Neural cell (in vitro differentiated cells): ENCODE results near the gene NT5DC4.

Experiments used
- POLR2AphosphoS5 ChIP-seq: IDR thresholded peaks from 2 replicates; pipeline ENCODE4 v1.6.1; 2012
- TF ChIP-seq, protein P1 (sequence below): fragments of 450-650 bp; IDR thresholded peaks from 2 replicates; pipeline ENCODE4 v1.5.1; 2014; ENCODE audit warnings: antibody characterized with exemption, mild to moderate bottlenecking, moderate library complexity; ENCODE audit not compliant: poor library complexity, severe bottlenecking
- TF ChIP-seq, protein P2 (sequence below): IDR thresholded peaks from 2 replicates; pipeline ENCODE4 v1.6.1; 2012; ENCODE audit warnings: borderline replicate concordance

DNA sequence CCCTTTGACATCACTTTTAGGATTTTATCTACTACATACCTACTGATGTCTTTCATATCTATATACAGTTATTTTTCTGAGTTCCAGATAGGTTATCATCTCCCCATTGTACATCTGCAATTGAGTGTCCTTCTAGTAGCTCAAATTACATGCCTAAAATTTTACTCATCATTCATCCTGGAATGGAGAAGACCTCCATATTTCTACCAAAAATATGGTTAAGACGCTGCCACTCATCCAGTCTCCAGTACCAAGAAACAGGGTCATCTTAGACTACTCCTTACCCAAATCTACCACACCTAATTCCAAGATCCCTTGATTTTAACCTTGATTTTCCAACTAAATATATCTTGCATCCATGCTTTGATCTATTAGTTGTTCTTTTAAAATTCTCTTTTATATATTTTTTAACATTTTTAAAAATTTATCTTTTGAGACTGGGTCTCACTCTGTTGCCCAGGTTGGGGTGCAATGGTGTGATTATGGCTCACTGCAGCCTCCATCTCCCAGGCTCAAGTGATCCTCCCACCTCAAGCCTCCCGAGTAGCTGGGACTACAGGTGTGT lies 52.2 kb downstream of the NT5DC4 start:
- TF ChIP-seq, protein P1, sequence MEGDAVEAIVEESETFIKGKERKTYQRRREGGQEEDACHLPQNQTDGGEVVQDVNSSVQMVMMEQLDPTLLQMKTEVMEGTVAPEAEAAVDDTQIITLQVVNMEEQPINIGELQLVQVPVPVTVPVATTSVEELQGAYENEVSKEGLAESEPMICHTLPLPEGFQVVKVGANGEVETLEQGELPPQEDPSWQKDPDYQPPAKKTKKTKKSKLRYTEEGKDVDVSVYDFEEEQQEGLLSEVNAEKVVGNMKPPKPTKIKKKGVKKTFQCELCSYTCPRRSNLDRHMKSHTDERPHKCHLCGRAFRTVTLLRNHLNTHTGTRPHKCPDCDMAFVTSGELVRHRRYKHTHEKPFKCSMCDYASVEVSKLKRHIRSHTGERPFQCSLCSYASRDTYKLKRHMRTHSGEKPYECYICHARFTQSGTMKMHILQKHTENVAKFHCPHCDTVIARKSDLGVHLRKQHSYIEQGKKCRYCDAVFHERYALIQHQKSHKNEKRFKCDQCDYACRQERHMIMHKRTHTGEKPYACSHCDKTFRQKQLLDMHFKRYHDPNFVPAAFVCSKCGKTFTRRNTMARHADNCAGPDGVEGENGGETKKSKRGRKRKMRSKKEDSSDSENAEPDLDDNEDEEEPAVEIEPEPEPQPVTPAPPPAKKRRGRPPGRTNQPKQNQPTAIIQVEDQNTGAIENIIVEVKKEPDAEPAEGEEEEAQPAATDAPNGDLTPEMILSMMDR = no peak
- TF ChIP-seq, protein P2, sequence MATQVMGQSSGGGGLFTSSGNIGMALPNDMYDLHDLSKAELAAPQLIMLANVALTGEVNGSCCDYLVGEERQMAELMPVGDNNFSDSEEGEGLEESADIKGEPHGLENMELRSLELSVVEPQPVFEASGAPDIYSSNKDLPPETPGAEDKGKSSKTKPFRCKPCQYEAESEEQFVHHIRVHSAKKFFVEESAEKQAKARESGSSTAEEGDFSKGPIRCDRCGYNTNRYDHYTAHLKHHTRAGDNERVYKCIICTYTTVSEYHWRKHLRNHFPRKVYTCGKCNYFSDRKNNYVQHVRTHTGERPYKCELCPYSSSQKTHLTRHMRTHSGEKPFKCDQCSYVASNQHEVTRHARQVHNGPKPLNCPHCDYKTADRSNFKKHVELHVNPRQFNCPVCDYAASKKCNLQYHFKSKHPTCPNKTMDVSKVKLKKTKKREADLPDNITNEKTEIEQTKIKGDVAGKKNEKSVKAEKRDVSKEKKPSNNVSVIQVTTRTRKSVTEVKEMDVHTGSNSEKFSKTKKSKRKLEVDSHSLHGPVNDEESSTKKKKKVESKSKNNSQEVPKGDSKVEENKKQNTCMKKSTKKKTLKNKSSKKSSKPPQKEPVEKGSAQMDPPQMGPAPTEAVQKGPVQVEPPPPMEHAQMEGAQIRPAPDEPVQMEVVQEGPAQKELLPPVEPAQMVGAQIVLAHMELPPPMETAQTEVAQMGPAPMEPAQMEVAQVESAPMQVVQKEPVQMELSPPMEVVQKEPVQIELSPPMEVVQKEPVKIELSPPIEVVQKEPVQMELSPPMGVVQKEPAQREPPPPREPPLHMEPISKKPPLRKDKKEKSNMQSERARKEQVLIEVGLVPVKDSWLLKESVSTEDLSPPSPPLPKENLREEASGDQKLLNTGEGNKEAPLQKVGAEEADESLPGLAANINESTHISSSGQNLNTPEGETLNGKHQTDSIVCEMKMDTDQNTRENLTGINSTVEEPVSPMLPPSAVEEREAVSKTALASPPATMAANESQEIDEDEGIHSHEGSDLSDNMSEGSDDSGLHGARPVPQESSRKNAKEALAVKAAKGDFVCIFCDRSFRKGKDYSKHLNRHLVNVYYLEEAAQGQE = no peak
- no peak for TF ChIP-seq POLR2AphosphoS5
